Uterus (tissue), 2 donors: Measurements from ENCODE around the gene TNS1.

Experiments
- CTCF ChIP-seq, 4 experiments: fragments of 200-600 bp in 2 of 4; fragments of 450-650 bp in 2 of 4; sonication (generic) in 2 of 4; IDR thresholded peaks; one replicate each; pipeline ENCODE4 v1.5.1; 2016 to 2019; ENCODE audit warnings: antibody characterized with exemption in 4 of 4, mild to moderate bottlenecking in 2 of 4, moderate library complexity in 1 of 4
- POLR2A ChIP-seq, 2 donors: fragments of 450-650 bp; IDR thresholded peaks; one replicate each; pipeline ENCODE4 v1.6.1; 2016; ENCODE audit warnings: antibody characterized with exemption in 2 of 2, mild to moderate bottlenecking in 1 of 2, moderate library complexity in 1 of 2

GRCh38 chr2:217810260-217810659 lies 192.5 kb downstream of the TNS1 start:
- no peak for TF ChIP-seq CTCF (IDR thresholded peaks at IDR 0.05)
- no peak for TF ChIP-seq POLR2A (IDR thresholded peaks at IDR 0.05)
